H1 (cell line): ENCODE measurements around the gene SLC39A8. TPM values are rescaled to one million over a fixed set of nuclear protein-coding genes. Genes with fewer than 3 reads are reported as not detected.
A peak's percentile ranks its signal among the peaks of the same experiment; 100 is the strongest.

Experiments
- CTCF ChIA-PET: fragments of 300-600 bp; sonication (Branson Sonifier 250); formaldehyde crosslinking; loops from one replicate; lab custom pipeline; 2021; ENCODE audit not compliant: partially characterized antibody; lab: Charles Lee
- POLR2A ChIA-PET: fragments of 300-600 bp; sonication (Branson Sonifier 250); formaldehyde crosslinking; loops from one replicate; lab custom pipeline; 2021; ENCODE audit warnings: inconsistent platforms; ENCODE audit not compliant: partially characterized antibody; lab: Charles Lee
- DNase-seq, 2 experiments: peaks; one replicate each; pipeline versions ENCODE4 v3.0.0 to v3.0.0-alpha.2; 2010 to 2022; ENCODE audit warnings: low spot score in 2 of 2, low read depth in 1 of 2, mixed read lengths in 1 of 2
- FAIRE-seq: peaks from 2 replicates; lab custom pipeline; 2011; peaks lifted over from hg19 to GRCh38; lab: Jason Lieb, UNC
- H2AFZ ChIP-seq: 2 replicates; pipeline ENCODE4 v1.8.1; 2012; ENCODE audit warnings: low read length, inconsistent platforms
- H2AK5ac ChIP-seq: 2 replicates; pipeline ENCODE4 v1.6.1; 2013; ENCODE audit warnings: low read depth, low read length
- H2BK120ac ChIP-seq: replicated peaks from 2 replicates; pipeline ENCODE3; 2013; ENCODE audit warnings: low read depth, low read length, inconsistent platforms
- H2BK12ac ChIP-seq: 2 replicates; pipeline ENCODE4 v1.6.1; 2013; ENCODE audit warnings: low read depth, low read length
- H2BK15ac ChIP-seq: 2 replicates; pipeline ENCODE4 v1.6.1; 2013; ENCODE audit warnings: low read length
- H2BK20ac ChIP-seq: 2 replicates; pipeline ENCODE4 v1.6.1; 2013; ENCODE audit warnings: low read length
- H2BK5ac ChIP-seq: 2 replicates; pipeline ENCODE4 v1.6.1; 2013; ENCODE audit warnings: low read depth, low read length
- H3K14ac ChIP-seq: 2 replicates; pipeline ENCODE4 v1.6.1; 2013; ENCODE audit warnings: inconsistent platforms; ENCODE audit not compliant: insufficient read length
- H3K18ac ChIP-seq: 2 replicates; pipeline ENCODE4 v1.6.1; 2013; ENCODE audit warnings: low read length; ENCODE audit errors: extremely low read depth
- H3K23ac ChIP-seq: 2 replicates; pipeline ENCODE4 v1.6.1; 2013; ENCODE audit warnings: inconsistent platforms; ENCODE audit not compliant: insufficient read length
- H3K23me2 ChIP-seq: 2 replicates; pipeline ENCODE4 v1.6.1; 2013; ENCODE audit warnings: low read depth, low read length
- H3K27ac ChIP-seq: 2 replicates; pipeline ENCODE4 v1.6.1; 2011; ENCODE audit warnings: low read depth, low read length, inconsistent platforms
- H3K27me3 ChIP-seq, 4 experiments: replicated peaks in 1 of 4; 1 replicate in 1 of 4; 2 replicates in 3 of 4; pipeline versions ENCODE4 v1.6.1 to v1.8.1; 2011 to 2013; ENCODE audit warnings: low read length in 3 of 4, mild to moderate bottlenecking in 3 of 4, inconsistent platforms in 2 of 4, mixed read lengths in 2 of 4, moderate library complexity in 1 of 4; ENCODE audit not compliant: control insufficient read depth in 3 of 4, insufficient read depth in 3 of 4; ENCODE audit errors: extremely low read depth in 1 of 4
- H3K36me3 ChIP-seq, 4 experiments: 2 replicates each; pipeline versions ENCODE4 v1.6.1 to v1.8.1; 2011 to 2013; ENCODE audit warnings: mild to moderate bottlenecking in 4 of 4, low read length in 3 of 4, moderate library complexity in 2 of 4, control low read depth in 1 of 4, inconsistent platforms in 1 of 4; ENCODE audit not compliant: insufficient read depth in 4 of 4, control insufficient read depth in 2 of 4
- H3K4ac ChIP-seq: replicated peaks from 2 replicates; pipeline ENCODE3; 2013; ENCODE audit warnings: low read length, low read depth, mixed read lengths, inconsistent platforms; ENCODE audit not compliant: insufficient read length
- H3K4me1 ChIP-seq, 4 experiments: replicated peaks in 1 of 4; 1 replicate in 1 of 4; 2 replicates in 3 of 4; pipeline versions ENCODE4 v1.6.1 to v1.8.1; 2011 to 2013; ENCODE audit warnings: low read length in 3 of 4, inconsistent platforms in 2 of 4, mixed read lengths in 1 of 4; ENCODE audit not compliant: insufficient read depth in 4 of 4, control insufficient read depth in 3 of 4
- H3K4me2 ChIP-seq, 2 experiments: 2 replicates each; pipeline versions ENCODE4 v1.6.1 to v1.8.1; 2011 to 2013; ENCODE audit warnings: low read depth in 2 of 2, low read length in 2 of 2, control low read depth in 1 of 2, inconsistent platforms in 1 of 2, mild to moderate bottlenecking in 1 of 2; ENCODE audit not compliant: insufficient read depth in 1 of 2
- H3K4me3 ChIP-seq, 4 experiments: fragments of 200-600, 300-600 bp in 1 of 4; sonication (generic), shearing (Covaris generic), sonication (Bioruptor Twin) in 1 of 4; 2 replicates each; pipeline versions ENCODE4 v1.5.1 to v1.8.1; 2011 to 2016; ENCODE audit warnings: low read length in 4 of 4, low read depth in 3 of 4, control low read depth in 2 of 4, inconsistent platforms in 2 of 4, mild to moderate bottlenecking in 2 of 4, mixed read lengths in 1 of 4, moderate library complexity in 1 of 4; ENCODE audit not compliant: insufficient read depth in 2 of 4; ENCODE audit errors: extremely low read depth in 1 of 4
- H3K56ac ChIP-seq: replicated peaks from 2 replicates; pipeline ENCODE3; 2013; ENCODE audit warnings: low read depth, mild to moderate bottlenecking, mixed read lengths, low read length, inconsistent platforms; ENCODE audit not compliant: insufficient read length
- H3K79me1 ChIP-seq: 2 replicates; pipeline ENCODE4 v1.6.1; 2013; ENCODE audit warnings: low read depth, low read length, control low read depth
- H3K79me2 ChIP-seq, 2 experiments: 2 replicates each; pipeline versions ENCODE4 v1.6.1 to v1.8.1; 2012 to 2013; ENCODE audit warnings: low read length in 2 of 2, mild to moderate bottlenecking in 2 of 2, inconsistent platforms in 1 of 2; ENCODE audit not compliant: insufficient read depth in 2 of 2, control insufficient read depth in 1 of 2
- H3K9ac ChIP-seq, 4 experiments: replicated peaks in 1 of 4; 1 replicate in 1 of 4; 2 replicates in 3 of 4; pipeline versions ENCODE4 v1.6.1 to v1.8.1; 2011 to 2013; ENCODE audit warnings: low read depth in 3 of 4, low read length in 3 of 4, control low read depth in 2 of 4, mild to moderate bottlenecking in 2 of 4, moderate library complexity in 2 of 4, inconsistent platforms in 1 of 4; ENCODE audit errors: extremely low read depth in 1 of 4
- H3K9me3 ChIP-seq, 2 experiments: 2 replicates each; pipeline versions ENCODE4 v1.6.1 to v1.8.1; 2012 to 2013; ENCODE audit warnings: mild to moderate bottlenecking in 2 of 2, moderate library complexity in 2 of 2, control low read depth in 1 of 2, inconsistent platforms in 1 of 2, low read depth in 1 of 2, low read length in 1 of 2, mixed read lengths in 1 of 2; ENCODE audit not compliant: insufficient read depth in 2 of 2
- H4K20me1 ChIP-seq, 2 experiments: replicated peaks in 1 of 2; 2 replicates each; pipeline versions ENCODE3 to v1.8.1; 2011 to 2013; ENCODE audit warnings: inconsistent platforms in 2 of 2, low read length in 2 of 2, mild to moderate bottlenecking in 1 of 2; ENCODE audit not compliant: insufficient read depth in 2 of 2, control insufficient read depth in 1 of 2
- H4K5ac ChIP-seq: 2 replicates; pipeline ENCODE4 v1.6.1; 2013; ENCODE audit warnings: low read length, low read depth, mixed read lengths, inconsistent platforms; ENCODE audit not compliant: insufficient read length
- H4K8ac ChIP-seq: 2 replicates; pipeline ENCODE4 v1.8.0; 2013; ENCODE audit warnings: mild to moderate bottlenecking, moderate library complexity, low read length, inconsistent platforms; ENCODE audit not compliant: insufficient read depth; ENCODE audit errors: extremely low read depth
- H4K91ac ChIP-seq: replicated peaks from 2 replicates; pipeline ENCODE3; 2013; ENCODE audit warnings: low read length, mixed read lengths, inconsistent platforms; ENCODE audit not compliant: insufficient read length
- MAX ChIP-seq: IDR thresholded peaks from 2 replicates; pipeline ENCODE4 v1.6.1; 2012; ENCODE audit warnings: inconsistent platforms
- PHF8 ChIP-seq: fragments of 200-600 bp; sonication (generic); conservative IDR thresholded peaks from 2 replicates; pipeline ENCODE4 v1.7.1; 2012; ENCODE audit warnings: low read depth, mild to moderate bottlenecking, inconsistent platforms, low read length, moderate library complexity
- RNF2 ChIP-seq: fragments of 200-900, 300-1000 bp; sonication (generic); IDR thresholded peaks from 2 replicates; pipeline ENCODE4 v1.7.1; 2016; ENCODE audit warnings: borderline replicate concordance, low read depth, mild to moderate bottlenecking, antibody characterized with exemption, low read length; ENCODE audit not compliant: poor library complexity, severe bottlenecking; ENCODE audit errors: missing control alignments
- TEAD4 ChIP-seq: IDR thresholded peaks from 2 replicates; pipeline ENCODE4 v1.6.1; 2012; ENCODE audit warnings: low read depth, low read length, inconsistent platforms, mixed read lengths
- WGBS, 2 experiments: shearing (Covaris generic) in 1 of 2; methylation state at CpG; one replicate each; pipeline versions ENCODE4 v1.1.6 to v1.1.7; 2013 to 2015; ENCODE audit warnings: low lambda C conversion rate in 2 of 2, mixed read lengths in 2 of 2, inconsistent platforms in 1 of 2, low coverage in 1 of 2, missing lambda C conversion rate in 1 of 2; ENCODE audit not compliant: insufficient replicate concordance in 2 of 2, insufficient coverage in 1 of 2, insufficient read length in 1 of 2; ENCODE audit errors: extremely low coverage in 1 of 2, missing lambda C conversion rate in 1 of 2; 5-methylcytosine and 5-hydroxymethylcytosine counted together
- polyA plus RNA-seq, 7 experiments: library from polyadenylated mRNA; depleted of rRNA in 3 of 7; stranded (reverse) in 5 of 7; unstranded in 2 of 7; fragments of >200 nt in 5 of 7; fragments of 200-250 nt in 2 of 7; gene quantifications; 1 replicate in 5 of 7; 2 replicates in 1 of 7; 4 replicates in 1 of 7; pipeline versions ENCODE4 v1.2.1 to v1.2.3, GENCODE V29; 2011 to 2013; ENCODE audit warnings: missing spikeins in 2 of 7, mixed read lengths in 2 of 7
- total RNA-seq: library from RNA; stranded (reverse); fragmentation: NEBNext Ultra II Directional; extraction: Animal tissue kit (Norgen Biotek cat#: 25700); gene quantifications from 2 replicates; pipeline ENCODE4 v1.2.1, GENCODE V29; 2021

Gene SLC39A8
- total and polyA plus RNA-seq, 2 of the 8 experiments (the other 6 are each of a cell fraction or from before 2014, with no cell fraction given), result 6.4 to 38.7 TPM

GRCh38 chr4:102305666-102306065 lies 39.6 kb downstream of the SLC39A8 start:
- Histone ChIP-seq H2AK5ac (no peak overlapping the region), H3K36me3 (no peaks in the 10 kb centered on the region), H2BK120ac (no peak overlapping the region), H4K20me1 (no peaks in the 10 kb centered on the region), H3K14ac (no peak overlapping the region), H3K4me2 (no peak overlapping the region), H3K9me3 (no peaks in the 10 kb centered on the region), H3K27ac (no peak overlapping the region), H2BK5ac (no peak overlapping the region), H3K27me3 (no peaks in the 10 kb centered on the region), H3K9ac (no peak overlapping the region), H3K79me2 (no peaks in the 10 kb centered on the region), H3K4me3 (no peak overlapping the region), H3K23me2 (no peaks in the 10 kb centered on the region; the same call in 1 of the 2 replicates), H4K5ac (no peak overlapping the region), H2BK12ac (no peak overlapping the region), H3K79me1 (no peaks in the 10 kb centered on the region), H3K56ac (peak overlapping the region; percentile 85), H2BK20ac (no peak overlapping the region), H4K91ac (no peak overlapping the region), H4K8ac (no peak overlapping the region), H3K4ac (no peak overlapping the region), H3K18ac (no peak overlapping the region), H3K4me1 (no peaks in the 10 kb centered on the region), H2BK15ac (no peak overlapping the region), H3K23ac (no peak overlapping the region), H2AFZ (no peak overlapping the region)
- ChIA-PET POLR2A (no interaction called here), CTCF (no interaction called here)
- TF ChIP-seq RNF2, result no peak
- no peak for TF ChIP-seq TEAD4
- no peak for TF ChIP-seq MAX
- TF ChIP-seq PHF8, result no peak
- WGBS, 2 experiments, result 83% methylated on average over 1 of the region's 1 CpG; no CpG with 5 or more reads in 1 of the 2 experiments
- FAIRE-seq (no peak), DNase-seq (no peak)
